Calu3 (cell line): ENCODE results near the gene CACNB3. TPM values are rescaled to one million over a fixed set of nuclear protein-coding genes. Genes with fewer than 3 reads are reported as not detected.

Experiments used
- BruUV-seq: library from RNA; stranded (reverse); fragments of 400-500 nt; replicated peaks from 2 replicates; lab custom pipeline; 2021; lab: Mats Ljungman, UMichigan
- CTCF ChIA-PET: fragments of 300-600 bp; sonication (Branson Sonifier 250); formaldehyde crosslinking; loops from one replicate; lab custom pipeline; 2022; ENCODE audit warnings: antibody characterized with exemption; lab: Charles Lee
- DNase-seq: peaks from one replicate; pipeline ENCODE4 v3.0.0; 2022
- H3K27ac Mint-ChIP-seq: one replicate; pipeline ENCODE4 v1.8.0; 2022; ENCODE audit warnings: mixed read lengths; ENCODE audit not compliant: unreplicated experiment
- H3K27me3 Mint-ChIP-seq: one replicate; pipeline ENCODE4 v1.8.0; 2022; ENCODE audit warnings: mixed read lengths; ENCODE audit not compliant: unreplicated experiment
- H3K36me3 Mint-ChIP-seq: one replicate; pipeline ENCODE4 v1.8.0; 2022; ENCODE audit warnings: mild to moderate bottlenecking, moderate library complexity, mixed read lengths; ENCODE audit not compliant: insufficient read depth, unreplicated experiment
- H3K4me1 Mint-ChIP-seq: one replicate; pipeline ENCODE4 v1.8.0; 2022; ENCODE audit warnings: mild to moderate bottlenecking, low read depth, mixed read lengths; ENCODE audit not compliant: unreplicated experiment
- H3K4me3 Mint-ChIP-seq: one replicate; pipeline ENCODE4 v1.8.0; 2022; ENCODE audit warnings: mild to moderate bottlenecking, low read depth, moderate library complexity, mixed read lengths; ENCODE audit not compliant: unreplicated experiment
- H3K9me3 Mint-ChIP-seq: one replicate; pipeline ENCODE4 v1.8.0; 2022; ENCODE audit warnings: low read depth, mixed read lengths; ENCODE audit not compliant: unreplicated experiment
- CTCF ChIP-seq: fragments of 200-600 bp; IDR thresholded peaks from one replicate; pipeline ENCODE4 v1.8.0; 2022; ENCODE audit warnings: antibody characterized with exemption; ENCODE audit not compliant: unreplicated experiment
- intact Hi-C: fragments of 100-400 bp; cut with micrococcal nuclease; formaldehyde crosslinking; loops from one replicate; pipeline ENCODE4 v1.10.0; 2022; ENCODE audit not compliant: unreplicated experiment
- microRNA-seq: library from miRNA; unstranded; fragments of <30 nt; microRNA quantifications from one replicate; pipeline ENCODE4 v1.2.0, GENCODE V29; 2022
- total RNA-seq: library from RNA; stranded (reverse); gene quantifications from 2 replicates; pipeline ENCODE4 v1.2.3, GENCODE V29; 2022

CACNB3 gene
- total RNA-seq, 1 experiment from 2014 or later, result 21.1 TPM

GRCh38 chr12:48875944-48876515, 57.7 kb downstream of the CACNB3 start:
- no peaks in the 10 kb centered on the region for H3K9me3 Mint-ChIP-seq
- H3K27me3 Mint-ChIP-seq, result peaks cover 7% of the 10 kb centered on the region
- intact Hi-C loops, result no loop called here
- CTCF ChIA-PET, result interaction anchor here (0.6 kb wide), 1 partner anchor 282 kb away, joined by 6 read pairs; no protein-coding TSS in a partner anchor
- BruUV-seq, result no TSS peak
- H3K4me1 Mint-ChIP-seq, result no peaks in the 10 kb centered on the region
- H3K36me3 Mint-ChIP-seq, result no peaks in the 10 kb centered on the region
- DNase-seq, result no peak
- no peak for TF ChIP-seq CTCF
- H3K4me3 Mint-ChIP-seq, result no peak overlapping the region
- no peak overlapping the region for H3K27ac Mint-ChIP-seq

Small RNAs within 50 kb of the gene (microRNA-seq; reads per million reads assigned to microRNA genes)
- gene MIR4701, result 1.1 reads per million

Other genes starting within 250 kb of the CACNB3 start
- not detected in 2 replicates for gene LALBA, start 248.4 kb upstream of the CACNB3 start, total RNA-seq
- gene KANSL2, start 136.3 kb upstream of the CACNB3 start, total RNA-seq, result 23.3 and 26.2 TPM in 2 replicates
- 34.7 and 36.0 TPM in 2 replicates for gene CCNT1, start 101.8 kb upstream of the CACNB3 start, total RNA-seq
- gene ADCY6, start 29.4 kb upstream of the CACNB3 start, total RNA-seq, result 39.0 and 42.9 TPM in 2 replicates
- gene DDX23, start 33.7 kb downstream of the CACNB3 start, total RNA-seq, result 80.8 and 89.6 TPM in 2 replicates
- gene RND1, start 47.4 kb downstream of the CACNB3 start, total RNA-seq, result 7.4 and 14.2 TPM in 2 replicates
- gene FKBP11, start 107.0 kb downstream of the CACNB3 start, total RNA-seq, result 20.1 and 21.4 TPM in 2 replicates
- gene ARF3, start 139.0 kb downstream of the CACNB3 start, total RNA-seq, result 142 and 164 TPM in 2 replicates
- gene WNT10B, start 153.2 kb downstream of the CACNB3 start, total RNA-seq, result 0.73 TPM in 1 of 2 replicates, not detected in the other
- not detected in 2 replicates for gene WNT1, start 159.8 kb downstream of the CACNB3 start, total RNA-seq
- 0.12 and 0.21 TPM in 2 replicates for gene DDN, start 180.9 kb downstream of the CACNB3 start, total RNA-seq
- 34.2 and 36.9 TPM in 2 replicates for gene PRKAG1, start 200.3 kb downstream of the CACNB3 start, total RNA-seq
- 72.9 and 79.7 TPM in 2 replicates for gene KMT2D, start 242.3 kb downstream of the CACNB3 start, total RNA-seq